B cell (primary cell): ENCODE results near the gene LPAR4.

Source experiments
- CTCF ChIP-seq: fragments of 200-600 bp; IDR thresholded peaks from one replicate; pipeline ENCODE4 v1.8.0; 2022; ENCODE audit warnings: antibody characterized with exemption, mild to moderate bottlenecking
- EZH2 ChIP-seq: IDR thresholded peaks from 2 replicates; pipeline ENCODE4 v1.6.1; 2012; ENCODE audit warnings: borderline replicate concordance, low read depth, mild to moderate bottlenecking, moderate library complexity, low read length; ENCODE audit not compliant: insufficient read depth, poor library complexity, severe bottlenecking

GRCh38 chrX:78769101-78769755 is 21.7 kb downstream of the LPAR4 start:
- TF ChIP-seq EZH2 (no peak), CTCF (no peak)
